ENCODE results near the gene OR51I1. TPM values are rescaled to one million over a fixed set of nuclear protein-coding genes. Genes with fewer than 3 reads are reported as not detected.

The OR51I1 gene
- total RNA-seq, 1 experiment from 2014 or later = not detected

DNA sequence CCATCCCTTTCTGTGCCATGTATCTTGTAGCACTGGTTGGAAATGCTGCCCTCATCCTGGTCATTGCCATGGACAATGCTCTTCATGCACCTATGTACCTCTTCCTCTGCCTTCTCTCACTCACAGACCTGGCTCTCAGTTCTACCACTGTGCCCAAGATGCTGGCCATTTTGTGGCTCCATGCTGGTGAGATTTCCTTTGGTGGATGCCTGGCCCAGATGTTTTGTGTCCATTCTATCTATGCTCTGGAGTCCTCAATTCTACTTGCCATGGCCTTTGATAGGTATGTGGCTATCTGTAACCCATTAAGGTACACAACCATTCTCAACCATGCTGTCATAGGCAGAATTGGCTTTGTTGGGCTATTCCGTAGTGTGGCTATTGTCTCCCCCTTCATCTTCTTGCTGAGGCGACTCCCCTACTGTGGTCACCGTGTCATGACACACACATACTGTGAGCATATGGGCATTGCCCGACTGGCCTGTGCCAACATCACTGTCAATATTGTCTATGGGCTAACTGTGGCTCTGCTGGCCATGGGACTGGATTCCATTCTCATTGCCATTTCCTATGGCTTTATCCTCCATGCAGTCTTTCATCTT lies 47.6 kb upstream of the OR51I1 start:
- H3K27me3 Mint-ChIP-seq (ENCODE audit: low read depth) = no peaks in the 10 kb centered on the region; the same call in 1 of the 2 replicates
- no peaks in the 10 kb centered on the region for H3K9me3 Mint-ChIP-seq
- CTCF ChIA-PET = no interaction called here
- DNase-seq (ENCODE audit: low spot score) = no peak
- TF ChIP-seq NFYB (CRISPR knock-in tag; conservative IDR thresholded peaks at IDR 0.05; ENCODE audit: low read depth) = no peak
- TF ChIP-seq IRF2 (CRISPR knock-in tag; IDR thresholded peaks at IDR 0.05; ENCODE audit: borderline replicate concordance, low read depth) = no peak
- TF ChIP-seq, protein P1, sequence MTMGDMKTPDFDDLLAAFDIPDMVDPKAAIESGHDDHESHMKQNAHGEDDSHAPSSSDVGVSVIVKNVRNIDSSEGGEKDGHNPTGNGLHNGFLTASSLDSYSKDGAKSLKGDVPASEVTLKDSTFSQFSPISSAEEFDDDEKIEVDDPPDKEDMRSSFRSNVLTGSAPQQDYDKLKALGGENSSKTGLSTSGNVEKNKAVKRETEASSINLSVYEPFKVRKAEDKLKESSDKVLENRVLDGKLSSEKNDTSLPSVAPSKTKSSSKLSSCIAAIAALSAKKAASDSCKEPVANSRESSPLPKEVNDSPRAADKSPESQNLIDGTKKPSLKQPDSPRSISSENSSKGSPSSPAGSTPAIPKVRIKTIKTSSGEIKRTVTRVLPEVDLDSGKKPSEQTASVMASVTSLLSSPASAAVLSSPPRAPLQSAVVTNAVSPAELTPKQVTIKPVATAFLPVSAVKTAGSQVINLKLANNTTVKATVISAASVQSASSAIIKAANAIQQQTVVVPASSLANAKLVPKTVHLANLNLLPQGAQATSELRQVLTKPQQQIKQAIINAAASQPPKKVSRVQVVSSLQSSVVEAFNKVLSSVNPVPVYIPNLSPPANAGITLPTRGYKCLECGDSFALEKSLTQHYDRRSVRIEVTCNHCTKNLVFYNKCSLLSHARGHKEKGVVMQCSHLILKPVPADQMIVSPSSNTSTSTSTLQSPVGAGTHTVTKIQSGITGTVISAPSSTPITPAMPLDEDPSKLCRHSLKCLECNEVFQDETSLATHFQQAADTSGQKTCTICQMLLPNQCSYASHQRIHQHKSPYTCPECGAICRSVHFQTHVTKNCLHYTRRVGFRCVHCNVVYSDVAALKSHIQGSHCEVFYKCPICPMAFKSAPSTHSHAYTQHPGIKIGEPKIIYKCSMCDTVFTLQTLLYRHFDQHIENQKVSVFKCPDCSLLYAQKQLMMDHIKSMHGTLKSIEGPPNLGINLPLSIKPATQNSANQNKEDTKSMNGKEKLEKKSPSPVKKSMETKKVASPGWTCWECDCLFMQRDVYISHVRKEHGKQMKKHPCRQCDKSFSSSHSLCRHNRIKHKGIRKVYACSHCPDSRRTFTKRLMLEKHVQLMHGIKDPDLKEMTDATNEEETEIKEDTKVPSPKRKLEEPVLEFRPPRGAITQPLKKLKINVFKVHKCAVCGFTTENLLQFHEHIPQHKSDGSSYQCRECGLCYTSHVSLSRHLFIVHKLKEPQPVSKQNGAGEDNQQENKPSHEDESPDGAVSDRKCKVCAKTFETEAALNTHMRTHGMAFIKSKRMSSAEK (CRISPR knock-in tag; IDR thresholded peaks at IDR 0.05; ENCODE audit: borderline replicate concordance) = no peak
- no peak for TF ChIP-seq CBFB (CRISPR knock-in tag; IDR thresholded peaks at IDR 0.05; ENCODE audit: low read depth)
- TF ChIP-seq, protein P2, sequence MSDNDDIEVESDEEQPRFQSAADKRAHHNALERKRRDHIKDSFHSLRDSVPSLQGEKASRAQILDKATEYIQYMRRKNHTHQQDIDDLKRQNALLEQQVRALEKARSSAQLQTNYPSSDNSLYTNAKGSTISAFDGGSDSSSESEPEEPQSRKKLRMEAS (CRISPR knock-in tag; IDR thresholded peaks at IDR 0.05) = no peak
- TF ChIP-seq, protein P3, sequence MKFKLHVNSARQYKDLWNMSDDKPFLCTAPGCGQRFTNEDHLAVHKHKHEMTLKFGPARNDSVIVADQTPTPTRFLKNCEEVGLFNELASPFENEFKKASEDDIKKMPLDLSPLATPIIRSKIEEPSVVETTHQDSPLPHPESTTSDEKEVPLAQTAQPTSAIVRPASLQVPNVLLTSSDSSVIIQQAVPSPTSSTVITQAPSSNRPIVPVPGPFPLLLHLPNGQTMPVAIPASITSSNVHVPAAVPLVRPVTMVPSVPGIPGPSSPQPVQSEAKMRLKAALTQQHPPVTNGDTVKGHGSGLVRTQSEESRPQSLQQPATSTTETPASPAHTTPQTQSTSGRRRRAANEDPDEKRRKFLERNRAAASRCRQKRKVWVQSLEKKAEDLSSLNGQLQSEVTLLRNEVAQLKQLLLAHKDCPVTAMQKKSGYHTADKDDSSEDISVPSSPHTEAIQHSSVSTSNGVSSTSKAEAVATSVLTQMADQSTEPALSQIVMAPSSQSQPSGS (CRISPR knock-in tag; IDR thresholded peaks at IDR 0.05; ENCODE audit: borderline replicate concordance, low read depth) = no peak
- TF ChIP-seq ZNF396 (CRISPR knock-in tag; IDR thresholded peaks at IDR 0.05; ENCODE audit: borderline replicate concordance) = no peak
- POLR2A ChIA-PET = no interaction called here
- ATAC-seq = no peak
- no peaks in the 10 kb centered on the region for H3K36me3 Mint-ChIP-seq
- H3K4me3 Mint-ChIP-seq = no peak overlapping the region
- H3K27ac Mint-ChIP-seq = no peak overlapping the region
- H3K4me1 Mint-ChIP-seq = no peaks in the 10 kb centered on the region

DNA sequence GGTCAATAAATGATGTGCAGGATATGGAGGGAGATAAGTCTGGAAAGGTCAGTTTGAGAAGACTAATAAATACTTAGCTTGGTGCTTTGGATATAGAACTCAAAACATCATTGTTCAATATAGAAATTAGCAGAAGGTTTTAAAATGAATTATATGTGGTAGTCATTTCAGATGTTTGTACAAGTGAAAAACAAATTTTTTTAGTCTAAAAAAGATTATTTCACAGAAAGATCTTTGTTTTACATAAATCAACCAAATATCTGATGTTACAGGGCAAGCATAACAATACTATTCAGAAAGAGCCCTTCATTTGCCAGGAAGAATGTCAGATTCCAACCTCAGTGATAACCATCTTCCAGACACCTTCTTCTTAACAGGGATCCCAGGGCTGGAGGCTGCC lies 47.1 kb upstream of the OR51I1 start, which contains the start of gene OR52D1:
TSS of gene OR52D1 (plus strand) at position 301 of the 400 bp plus-strand sequence. CDS start at position 323, 22 bp downstream.
- no peaks in the 10 kb centered on the region for H3K4me1 Mint-ChIP-seq
- no peaks in the 10 kb centered on the region for H3K36me3 Mint-ChIP-seq
- H3K9me3 Mint-ChIP-seq = no peaks in the 10 kb centered on the region
- POLR2A ChIA-PET = no interaction called here
- CTCF ChIA-PET = no interaction called here
- no peak for ATAC-seq
- H3K4me3 Mint-ChIP-seq = no peak within 1 kb of the TSS
- DNase-seq (ENCODE audit: low spot score) = no peak
- H3K27ac Mint-ChIP-seq = no peak within 1 kb of the TSS
- H3K27me3 Mint-ChIP-seq (ENCODE audit: low read depth) = no peaks in the 10 kb centered on the region; the same call in 1 of the 2 replicates
- TF ChIP-seq, protein P4, sequence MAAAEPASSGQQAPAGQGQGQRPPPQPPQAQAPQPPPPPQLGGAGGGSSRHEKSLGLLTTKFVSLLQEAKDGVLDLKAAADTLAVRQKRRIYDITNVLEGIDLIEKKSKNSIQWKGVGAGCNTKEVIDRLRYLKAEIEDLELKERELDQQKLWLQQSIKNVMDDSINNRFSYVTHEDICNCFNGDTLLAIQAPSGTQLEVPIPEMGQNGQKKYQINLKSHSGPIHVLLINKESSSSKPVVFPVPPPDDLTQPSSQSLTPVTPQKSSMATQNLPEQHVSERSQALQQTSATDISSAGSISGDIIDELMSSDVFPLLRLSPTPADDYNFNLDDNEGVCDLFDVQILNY (CRISPR knock-in tag; IDR thresholded peaks at IDR 0.05) = no peak
- TF ChIP-seq, protein P5, sequence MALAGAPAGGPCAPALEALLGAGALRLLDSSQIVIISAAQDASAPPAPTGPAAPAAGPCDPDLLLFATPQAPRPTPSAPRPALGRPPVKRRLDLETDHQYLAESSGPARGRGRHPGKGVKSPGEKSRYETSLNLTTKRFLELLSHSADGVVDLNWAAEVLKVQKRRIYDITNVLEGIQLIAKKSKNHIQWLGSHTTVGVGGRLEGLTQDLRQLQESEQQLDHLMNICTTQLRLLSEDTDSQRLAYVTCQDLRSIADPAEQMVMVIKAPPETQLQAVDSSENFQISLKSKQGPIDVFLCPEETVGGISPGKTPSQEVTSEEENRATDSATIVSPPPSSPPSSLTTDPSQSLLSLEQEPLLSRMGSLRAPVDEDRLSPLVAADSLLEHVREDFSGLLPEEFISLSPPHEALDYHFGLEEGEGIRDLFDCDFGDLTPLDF (CRISPR knock-in tag; IDR thresholded peaks at IDR 0.05) = no peak
- no peak for TF ChIP-seq GTF2I (CRISPR knock-in tag; conservative IDR thresholded peaks at IDR 0.05)
- TF ChIP-seq NR2C2 (CRISPR knock-in tag; IDR thresholded peaks at IDR 0.05) = no peak
- TF ChIP-seq, protein P6, sequence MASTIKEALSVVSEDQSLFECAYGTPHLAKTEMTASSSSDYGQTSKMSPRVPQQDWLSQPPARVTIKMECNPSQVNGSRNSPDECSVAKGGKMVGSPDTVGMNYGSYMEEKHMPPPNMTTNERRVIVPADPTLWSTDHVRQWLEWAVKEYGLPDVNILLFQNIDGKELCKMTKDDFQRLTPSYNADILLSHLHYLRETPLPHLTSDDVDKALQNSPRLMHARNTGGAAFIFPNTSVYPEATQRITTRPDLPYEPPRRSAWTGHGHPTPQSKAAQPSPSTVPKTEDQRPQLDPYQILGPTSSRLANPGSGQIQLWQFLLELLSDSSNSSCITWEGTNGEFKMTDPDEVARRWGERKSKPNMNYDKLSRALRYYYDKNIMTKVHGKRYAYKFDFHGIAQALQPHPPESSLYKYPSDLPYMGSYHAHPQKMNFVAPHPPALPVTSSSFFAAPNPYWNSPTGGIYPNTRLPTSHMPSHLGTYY (CRISPR knock-in tag; IDR thresholded peaks at IDR 0.05) = no peak
- TF ChIP-seq, protein P7, sequence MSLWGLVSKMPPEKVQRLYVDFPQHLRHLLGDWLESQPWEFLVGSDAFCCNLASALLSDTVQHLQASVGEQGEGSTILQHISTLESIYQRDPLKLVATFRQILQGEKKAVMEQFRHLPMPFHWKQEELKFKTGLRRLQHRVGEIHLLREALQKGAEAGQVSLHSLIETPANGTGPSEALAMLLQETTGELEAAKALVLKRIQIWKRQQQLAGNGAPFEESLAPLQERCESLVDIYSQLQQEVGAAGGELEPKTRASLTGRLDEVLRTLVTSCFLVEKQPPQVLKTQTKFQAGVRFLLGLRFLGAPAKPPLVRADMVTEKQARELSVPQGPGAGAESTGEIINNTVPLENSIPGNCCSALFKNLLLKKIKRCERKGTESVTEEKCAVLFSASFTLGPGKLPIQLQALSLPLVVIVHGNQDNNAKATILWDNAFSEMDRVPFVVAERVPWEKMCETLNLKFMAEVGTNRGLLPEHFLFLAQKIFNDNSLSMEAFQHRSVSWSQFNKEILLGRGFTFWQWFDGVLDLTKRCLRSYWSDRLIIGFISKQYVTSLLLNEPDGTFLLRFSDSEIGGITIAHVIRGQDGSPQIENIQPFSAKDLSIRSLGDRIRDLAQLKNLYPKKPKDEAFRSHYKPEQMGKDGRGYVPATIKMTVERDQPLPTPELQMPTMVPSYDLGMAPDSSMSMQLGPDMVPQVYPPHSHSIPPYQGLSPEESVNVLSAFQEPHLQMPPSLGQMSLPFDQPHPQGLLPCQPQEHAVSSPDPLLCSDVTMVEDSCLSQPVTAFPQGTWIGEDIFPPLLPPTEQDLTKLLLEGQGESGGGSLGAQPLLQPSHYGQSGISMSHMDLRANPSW (CRISPR knock-in tag; conservative IDR thresholded peaks at IDR 0.05; ENCODE audit: low read depth) = no peak
- TF ChIP-seq, protein P8, sequence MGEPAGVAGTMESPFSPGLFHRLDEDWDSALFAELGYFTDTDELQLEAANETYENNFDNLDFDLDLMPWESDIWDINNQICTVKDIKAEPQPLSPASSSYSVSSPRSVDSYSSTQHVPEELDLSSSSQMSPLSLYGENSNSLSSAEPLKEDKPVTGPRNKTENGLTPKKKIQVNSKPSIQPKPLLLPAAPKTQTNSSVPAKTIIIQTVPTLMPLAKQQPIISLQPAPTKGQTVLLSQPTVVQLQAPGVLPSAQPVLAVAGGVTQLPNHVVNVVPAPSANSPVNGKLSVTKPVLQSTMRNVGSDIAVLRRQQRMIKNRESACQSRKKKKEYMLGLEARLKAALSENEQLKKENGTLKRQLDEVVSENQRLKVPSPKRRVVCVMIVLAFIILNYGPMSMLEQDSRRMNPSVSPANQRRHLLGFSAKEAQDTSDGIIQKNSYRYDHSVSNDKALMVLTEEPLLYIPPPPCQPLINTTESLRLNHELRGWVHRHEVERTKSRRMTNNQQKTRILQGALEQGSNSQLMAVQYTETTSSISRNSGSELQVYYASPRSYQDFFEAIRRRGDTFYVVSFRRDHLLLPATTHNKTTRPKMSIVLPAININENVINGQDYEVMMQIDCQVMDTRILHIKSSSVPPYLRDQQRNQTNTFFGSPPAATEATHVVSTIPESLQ (CRISPR knock-in tag; IDR thresholded peaks at IDR 0.05) = no peak
- no peak for TF ChIP-seq TEAD1 (CRISPR knock-in tag; IDR thresholded peaks at IDR 0.05)
- TF ChIP-seq, protein P9, sequence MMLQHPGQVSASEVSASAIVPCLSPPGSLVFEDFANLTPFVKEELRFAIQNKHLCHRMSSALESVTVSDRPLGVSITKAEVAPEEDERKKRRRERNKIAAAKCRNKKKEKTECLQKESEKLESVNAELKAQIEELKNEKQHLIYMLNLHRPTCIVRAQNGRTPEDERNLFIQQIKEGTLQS (CRISPR knock-in tag; conservative IDR thresholded peaks at IDR 0.05) = no peak
- TF ChIP-seq MXD4 (CRISPR knock-in tag; IDR thresholded peaks at IDR 0.05; ENCODE audit: borderline replicate concordance) = no peak
- TF ChIP-seq ESRRA (CRISPR knock-in tag; IDR thresholded peaks at IDR 0.05; ENCODE audit: borderline replicate concordance) = no peak
- no peak for TF ChIP-seq GRHL2 (CRISPR knock-in tag; IDR thresholded peaks at IDR 0.05; ENCODE audit: insufficient replicate concordance, severe bottlenecking)
- TF ChIP-seq SOX15 (CRISPR knock-in tag; IDR thresholded peaks at IDR 0.05) = no peak
